ENCODE results near the gene CCL27.

The CCL27 gene

DNA sequence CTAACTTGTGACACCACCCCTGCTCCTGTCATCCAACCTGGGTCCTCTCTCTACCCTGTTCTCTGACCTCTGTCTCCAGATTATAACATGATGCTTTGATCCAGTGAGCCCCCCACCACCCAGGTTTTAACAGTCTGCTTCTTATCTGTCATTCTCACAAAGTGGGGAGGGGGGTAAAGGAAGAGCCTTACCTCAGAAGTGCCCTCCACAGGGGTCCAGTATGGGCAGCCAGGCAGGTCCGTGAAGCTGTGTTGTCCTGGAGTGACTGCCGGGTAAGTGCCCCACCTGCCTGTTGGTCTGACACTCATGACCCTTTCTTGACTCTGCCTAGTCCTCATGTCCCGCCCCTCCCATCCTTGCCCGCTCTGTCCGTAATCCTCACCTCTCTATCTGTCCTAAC lies 7.1 kb downstream of the CCL27 start:
- Histone ChIP-seq H3K18ac (ENCODE audit: low read length) (no peak overlapping the region), H3K4me3 (ENCODE audit: low read depth, low read length) (no peak overlapping the region)
- no CpG with 5 or more reads among the region's 5 CpGs for WGBS (ENCODE audit: extremely low coverage, insufficient coverage, insufficient read length)

DNA sequence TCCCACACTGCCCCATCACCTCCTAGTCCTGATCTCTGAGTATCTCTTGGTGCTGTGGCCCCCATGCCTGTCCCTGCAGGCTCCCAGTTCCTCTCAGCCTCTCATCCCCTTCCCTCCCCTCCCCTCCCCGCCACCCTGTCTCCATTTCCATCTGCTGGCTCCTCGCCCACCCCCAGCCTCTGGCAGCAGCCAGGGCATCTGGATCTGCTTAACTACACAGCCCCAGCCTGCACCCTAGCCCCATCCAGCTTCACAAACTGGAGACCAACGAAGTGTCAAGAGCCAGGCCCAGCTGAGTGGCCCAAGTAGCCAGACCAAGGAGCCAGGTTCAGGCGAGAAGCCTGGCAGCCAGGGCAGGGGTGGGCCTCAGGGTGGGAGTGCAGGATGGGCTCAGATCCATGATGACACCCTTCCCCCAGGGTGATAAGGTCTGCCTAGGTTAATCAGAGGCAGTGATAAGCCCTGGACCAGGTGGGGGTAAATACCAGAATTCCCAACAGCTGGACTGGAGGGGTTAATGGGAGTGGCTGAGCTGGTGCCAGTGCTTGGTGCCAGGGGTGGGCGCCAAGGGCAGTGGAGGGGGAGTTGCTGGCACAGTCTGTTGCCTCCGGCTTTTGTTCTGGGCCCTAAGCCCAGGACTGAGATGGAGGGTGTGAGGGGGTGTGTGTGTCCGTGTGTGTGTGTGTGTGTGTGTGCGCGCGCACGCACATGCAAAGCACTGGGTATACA lies 8.0 kb downstream of the CCL27 start:
- Histone ChIP-seq H3K4ac (ENCODE audit: low read depth, low read length) (no peak overlapping the region), H3K9ac (ENCODE audit: low read length) (no peak overlapping the region), H3K14ac (ENCODE audit: low read length) (no peak overlapping the region), H3K4me3 (ENCODE audit: low read depth, low read length) (no peak overlapping the region), H3K9me3 (ENCODE audit: insufficient read depth, low read depth, low read length) (peaks cover 3% of the 10 kb centered on the region), H3K23ac (ENCODE audit: low read length) (no peak overlapping the region), H4K8ac (ENCODE audit: low read depth, low read length) (no peak overlapping the region), H3K18ac (ENCODE audit: low read length) (no peak overlapping the region), H3K79me1 (ENCODE audit: low read length) (peaks cover 4% of the 10 kb centered on the region), H3K4me2 (ENCODE audit: low read length) (no peak overlapping the region), H4K12ac (ENCODE audit: low read depth, low read length) (no peak overlapping the region), H2BK120ac (ENCODE audit: insufficient read depth, low read length, poor library complexity) (no peak overlapping the region), H2BK12ac (ENCODE audit: low read length) (no peak overlapping the region), H3K79me2 (ENCODE audit: control insufficient read depth, insufficient read depth, low read length, poor library complexity) (no peaks in the 10 kb centered on the region), H3K4me1 (ENCODE audit: control insufficient read depth in 1 of 2, insufficient read depth in 2 of 2, low read length in 2 of 2) (peaks cover 23 to 28% of the 10 kb centered on the region in 2 experiments), H3K27me3 (ENCODE audit: insufficient read depth, low read length) (no peaks in the 10 kb centered on the region), H4K91ac (ENCODE audit: low read depth, low read length) (no peak overlapping the region), H2AFZ (ENCODE audit: insufficient read depth, low read length, poor library complexity) (no peak overlapping the region), H2AK5ac (ENCODE audit: low read length) (no peak overlapping the region), H3K27ac (ENCODE audit: low read depth, low read length) (no peak overlapping the region), H3K36me3 (ENCODE audit: control insufficient read depth in 1 of 2, insufficient read depth in 2 of 2, low read length in 2 of 2) (peaks cover 3 to 4% of the 10 kb centered on the region in 2 experiments), H2BK5ac (ENCODE audit: low read depth, low read length, poor library complexity) (no peak overlapping the region)
- WGBS (ENCODE audit: extremely low coverage, insufficient coverage, insufficient read length), result no CpG with 5 or more reads among the region's 11 CpGs
- no peak for DNase-seq

More for the DNA sequence above, 7.1 kb downstream of the CCL27 start:
- Histone ChIP-seq H3K14ac (ENCODE audit: low read length) (no peak overlapping the region), H3K79me2 (ENCODE audit: control insufficient read depth, insufficient read depth, low read length, poor library complexity) (no peaks in the 10 kb centered on the region), H3K4me1 (ENCODE audit: control insufficient read depth in 1 of 2, insufficient read depth in 2 of 2, low read length in 2 of 2) (peaks cover 23 to 28% of the 10 kb centered on the region in 2 experiments), H3K9me3 (ENCODE audit: insufficient read depth, low read depth, low read length) (peaks cover 3% of the 10 kb centered on the region), H3K4ac (ENCODE audit: low read depth, low read length) (no peak overlapping the region), H3K4me2 (ENCODE audit: low read length) (no peak overlapping the region), H3K9ac (ENCODE audit: low read length) (no peak overlapping the region), H4K8ac (ENCODE audit: low read depth, low read length) (no peak overlapping the region), H2BK5ac (ENCODE audit: low read depth, low read length, poor library complexity) (no peak overlapping the region), H4K12ac (ENCODE audit: low read depth, low read length) (no peak overlapping the region), H4K91ac (ENCODE audit: low read depth, low read length) (no peak overlapping the region), H3K23ac (ENCODE audit: low read length) (no peak overlapping the region), H2BK120ac (ENCODE audit: insufficient read depth, low read length, poor library complexity) (no peak overlapping the region), H2AK5ac (ENCODE audit: low read length) (no peak overlapping the region), H3K27ac (ENCODE audit: low read depth, low read length) (no peak overlapping the region), H2BK12ac (ENCODE audit: low read length) (no peak overlapping the region), H3K79me1 (ENCODE audit: low read length) (peaks cover 4% of the 10 kb centered on the region), H3K27me3 (ENCODE audit: insufficient read depth, low read length) (no peaks in the 10 kb centered on the region), H3K36me3 (ENCODE audit: control insufficient read depth in 1 of 2, insufficient read depth in 2 of 2, low read length in 2 of 2) (peaks cover 0 to 1% of the 10 kb centered on the region in 2 experiments), H2AFZ (ENCODE audit: insufficient read depth, low read length, poor library complexity) (no peak overlapping the region)
- no peak for DNase-seq

DNA sequence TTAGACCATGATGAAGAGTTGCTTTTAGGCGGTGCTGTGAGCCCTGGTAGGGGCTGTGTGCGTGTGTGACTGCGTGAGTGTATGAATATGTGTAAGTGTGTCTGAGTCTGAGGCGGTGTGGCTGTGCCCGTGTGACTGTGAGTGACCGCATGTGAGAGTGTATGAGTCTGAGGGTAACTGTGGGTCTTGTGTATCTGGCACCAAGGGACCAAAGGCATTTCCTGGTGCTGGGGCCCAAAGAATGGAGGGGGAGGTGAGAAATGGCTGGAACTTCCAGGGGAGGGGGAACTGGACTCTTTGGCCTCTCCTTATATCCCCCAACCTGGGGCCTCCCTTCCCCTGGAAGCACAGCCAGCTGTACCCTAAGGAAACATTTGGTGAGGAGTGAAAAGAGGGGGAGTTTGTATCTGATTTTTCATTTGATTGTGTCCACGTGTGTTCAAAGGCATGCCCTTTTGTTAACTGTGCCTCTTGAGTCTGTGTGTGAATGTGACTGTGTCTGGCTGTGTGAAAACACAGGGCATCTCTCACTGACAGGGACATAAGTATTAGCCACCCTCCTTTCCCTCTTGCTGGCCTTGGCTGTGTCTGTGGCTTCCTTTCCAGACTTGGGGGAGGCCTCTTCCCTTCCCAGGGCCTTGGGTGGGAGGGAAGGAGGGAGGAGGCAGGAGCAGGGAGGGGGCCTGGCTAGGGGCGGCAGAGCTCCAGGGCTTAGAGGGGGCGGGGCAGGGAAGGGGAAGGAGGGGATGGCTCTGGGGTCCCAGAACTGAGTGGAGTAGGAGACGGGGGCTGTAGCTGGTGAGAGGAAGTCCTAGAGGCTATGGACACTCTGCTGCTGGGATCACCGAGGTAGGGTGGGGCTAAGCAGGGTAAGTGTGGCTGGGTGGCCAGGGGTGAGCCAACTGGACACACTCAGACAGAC lies 9.0 kb downstream of the CCL27 start:
- peak overlapping the region; percentile 6 for H3K14ac ChIP-seq (ENCODE audit: low read length)
- no peak overlapping the region for H2BK5ac ChIP-seq (ENCODE audit: low read depth, low read length, poor library complexity)
- H3K79me1 ChIP-seq (ENCODE audit: low read length), result peaks cover 4% of the 10 kb centered on the region
- H3K4me3 ChIP-seq (ENCODE audit: low read depth, low read length), result no peak overlapping the region
- no peak overlapping the region for H3K18ac ChIP-seq (ENCODE audit: low read length)
- no peak overlapping the region for H4K8ac ChIP-seq (ENCODE audit: low read depth, low read length)
- no peak overlapping the region for H2AFZ ChIP-seq (ENCODE audit: insufficient read depth, low read length, poor library complexity)
- no peak overlapping the region for H2BK120ac ChIP-seq (ENCODE audit: insufficient read depth, low read length, poor library complexity)
- peaks cover 13% of the 10 kb centered on the region in 2 experiments for H3K36me3 ChIP-seq (ENCODE audit: control insufficient read depth in 1 of 2, insufficient read depth in 2 of 2, low read length in 2 of 2)
- H2BK12ac ChIP-seq (ENCODE audit: low read length), result no peak overlapping the region
- no peak overlapping the region for H2AK5ac ChIP-seq (ENCODE audit: low read length)
- no peak overlapping the region for H3K9ac ChIP-seq (ENCODE audit: low read length)
- peaks cover 23 to 28% of the 10 kb centered on the region in 2 experiments for H3K4me1 ChIP-seq (ENCODE audit: control insufficient read depth in 1 of 2, insufficient read depth in 2 of 2, low read length in 2 of 2)
- no peak overlapping the region for H3K4me2 ChIP-seq (ENCODE audit: low read length)
- no peak overlapping the region for H4K12ac ChIP-seq (ENCODE audit: low read depth, low read length)
- H3K23ac ChIP-seq (ENCODE audit: low read length), result no peak overlapping the region
- H3K4ac ChIP-seq (ENCODE audit: low read depth, low read length), result no peak overlapping the region
- no peak overlapping the region for H3K27ac ChIP-seq (ENCODE audit: low read depth, low read length)
- H4K91ac ChIP-seq (ENCODE audit: low read depth, low read length), result no peak overlapping the region
- WGBS (ENCODE audit: extremely low coverage, insufficient coverage, insufficient read length), result no CpG with 5 or more reads among the region's 11 CpGs
- DNase-seq, result no peak
- H3K27me3 ChIP-seq (ENCODE audit: insufficient read depth, low read length), result no peaks in the 10 kb centered on the region
- no peaks in the 10 kb centered on the region for H3K79me2 ChIP-seq (ENCODE audit: control insufficient read depth, insufficient read depth, low read length, poor library complexity)
- peaks cover 3% of the 10 kb centered on the region for H3K9me3 ChIP-seq (ENCODE audit: insufficient read depth, low read depth, low read length)

DNA sequence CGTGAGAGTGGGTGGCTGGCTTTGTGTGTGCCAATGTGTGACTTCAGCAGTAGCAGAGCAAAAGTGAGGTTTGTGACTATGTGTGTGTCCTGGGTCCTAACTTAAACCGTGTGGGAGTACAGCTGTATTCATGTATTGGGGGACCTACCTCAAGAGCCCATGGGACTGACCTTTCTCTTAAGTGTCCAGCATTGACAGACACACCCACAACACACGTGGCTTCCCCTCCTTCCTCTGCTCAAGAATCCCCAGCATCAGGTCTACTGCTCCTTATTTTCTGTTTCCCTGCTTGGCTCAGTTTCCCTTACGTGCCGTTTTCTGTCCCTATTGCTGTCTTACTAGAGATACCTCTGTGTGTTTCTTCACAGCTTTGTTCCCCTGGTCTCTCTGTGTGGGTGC lies 9.9 kb downstream of the CCL27 start:
- Histone ChIP-seq H3K27me3 (ENCODE audit: insufficient read depth, low read length) (no peaks in the 10 kb centered on the region), H4K12ac (ENCODE audit: low read depth, low read length) (no peak overlapping the region), H3K4me2 (ENCODE audit: low read length) (peak overlapping the region; percentile 53), H3K36me3 (ENCODE audit: control insufficient read depth in 1 of 2, insufficient read depth in 2 of 2, low read length in 2 of 2) (peaks cover 15 to 17% of the 10 kb centered on the region in 2 experiments), H2AK5ac (ENCODE audit: low read length) (no peak overlapping the region), H3K4me1 (ENCODE audit: control insufficient read depth in 1 of 2, insufficient read depth in 2 of 2, low read length in 2 of 2) (peaks cover 29 to 30% of the 10 kb centered on the region in 2 experiments), H2BK120ac (ENCODE audit: insufficient read depth, low read length, poor library complexity) (no peak overlapping the region), H4K8ac (ENCODE audit: low read depth, low read length) (peak overlapping the region; percentile 11), H3K18ac (ENCODE audit: low read length) (no peak overlapping the region), H3K4me3 (ENCODE audit: low read depth, low read length) (peak overlapping the region; percentile 55), H3K79me1 (ENCODE audit: low read length) (peaks cover 4% of the 10 kb centered on the region), H3K9me3 (ENCODE audit: insufficient read depth, low read depth, low read length) (peaks cover 3% of the 10 kb centered on the region), H3K4ac (ENCODE audit: low read depth, low read length) (no peak overlapping the region), H3K14ac (ENCODE audit: low read length) (peak overlapping the region; percentile 6), H2BK12ac (ENCODE audit: low read length) (no peak overlapping the region), H2BK5ac (ENCODE audit: low read depth, low read length, poor library complexity) (no peak overlapping the region), H3K27ac (ENCODE audit: low read depth, low read length) (no peak overlapping the region), H3K23ac (ENCODE audit: low read length) (no peak overlapping the region), H3K9ac (ENCODE audit: low read length) (no peak overlapping the region), H3K79me2 (ENCODE audit: control insufficient read depth, insufficient read depth, low read length, poor library complexity) (peaks cover 2% of the 10 kb centered on the region), H2AFZ (ENCODE audit: insufficient read depth, low read length, poor library complexity) (no peak overlapping the region), H4K91ac (ENCODE audit: low read depth, low read length) (no peak overlapping the region)
- DNase-seq, result no peak
- WGBS (ENCODE audit: extremely low coverage, insufficient coverage, insufficient read length), result no CpG with 5 or more reads among the region's 5 CpGs

Measured in trophoblast cell (in vitro differentiated cells and primary cell).